Tibial nerve (tissue), 4 donors: Measurements from ENCODE around the gene ABCA9. TPM values are rescaled to one million over a fixed set of nuclear protein-coding genes. Genes with fewer than 3 reads are reported as not detected.

Experiments used
- DNase-seq, 2 donors: peaks; one replicate each; pipeline ENCODE4 v3.0.0-alpha.2; 2019; ENCODE audit warnings: low spot score in 2 of 2
- H3K27ac ChIP-seq, 4 donors: fragments of 200-600 bp; sonication (generic) in 3 of 4; one replicate each; pipeline ENCODE4 v1.5.1; 2017 to 2019; ENCODE audit warnings: mild to moderate bottlenecking in 1 of 4
- H3K27me3 ChIP-seq, 2 donors: fragments of 200-600 bp; sonication (generic) in 1 of 2; one replicate each; pipeline versions ENCODE4 v1.5.1 to v1.6.0; 2017 to 2019
- H3K36me3 ChIP-seq, 3 donors: fragments of 200-600 bp; sonication (generic); one replicate each; pipeline ENCODE4 v1.5.1; 2018 to 2019
- H3K4me1 ChIP-seq, 4 donors: fragments of 200-600 bp; sonication (generic) in 3 of 4; one replicate each; pipeline ENCODE4 v1.5.1; 2017 to 2019
- H3K4me3 ChIP-seq, 4 donors: fragments of 200-600 bp; sonication (generic) in 3 of 4; one replicate each; pipeline ENCODE4 v1.5.1; 2017 to 2019; ENCODE audit warnings: mild to moderate bottlenecking in 1 of 4, moderate library complexity in 1 of 4
- H3K9me3 ChIP-seq, 4 donors: fragments of 200-600 bp; sonication (generic) in 3 of 4; one replicate each; pipeline ENCODE4 v1.5.1; 2017 to 2019
- EP300 ChIP-seq, 2 donors: sonication (generic); formaldehyde crosslinking; IDR thresholded peaks; one replicate each; pipeline ENCODE4 v1.6.1; 2017; ENCODE audit warnings: antibody characterized with exemption in 2 of 2, mild to moderate bottlenecking in 1 of 2
- POLR2A ChIP-seq, 2 donors: fragments of 450-650 bp; IDR thresholded peaks; one replicate each; pipeline ENCODE4 v1.6.1; 2017; ENCODE audit warnings: antibody characterized with exemption in 2 of 2, mild to moderate bottlenecking in 2 of 2, moderate library complexity in 2 of 2
- WGBS, 2 donors: methylation state at CpG; one replicate each; pipeline ENCODE4 v1.1.5; 2018; 5-methylcytosine and 5-hydroxymethylcytosine counted together
- total RNA-seq, 4 donors: library from RNA; depleted of rRNA; stranded (reverse); fragments of >200 nt; gene quantifications; one replicate each; pipeline ENCODE4 v1.1.0, GENCODE V29; 2016
- TF ChIP-seq, protein P1 (sequence below), 5 experiments: fragments of 200-600 bp in 3 of 5; fragments of 450-650 bp in 2 of 5; sonication (generic) in 3 of 5; IDR thresholded peaks; one replicate each; pipeline ENCODE4 v1.5.1; 2016 to 2019; ENCODE audit warnings: antibody characterized with exemption in 5 of 5, mild to moderate bottlenecking in 3 of 5, moderate library complexity in 2 of 5

ABCA9 gene
- total RNA-seq, 4 donors from 2014 or later, result 108 to 170 (median 124) TPM

DNA sequence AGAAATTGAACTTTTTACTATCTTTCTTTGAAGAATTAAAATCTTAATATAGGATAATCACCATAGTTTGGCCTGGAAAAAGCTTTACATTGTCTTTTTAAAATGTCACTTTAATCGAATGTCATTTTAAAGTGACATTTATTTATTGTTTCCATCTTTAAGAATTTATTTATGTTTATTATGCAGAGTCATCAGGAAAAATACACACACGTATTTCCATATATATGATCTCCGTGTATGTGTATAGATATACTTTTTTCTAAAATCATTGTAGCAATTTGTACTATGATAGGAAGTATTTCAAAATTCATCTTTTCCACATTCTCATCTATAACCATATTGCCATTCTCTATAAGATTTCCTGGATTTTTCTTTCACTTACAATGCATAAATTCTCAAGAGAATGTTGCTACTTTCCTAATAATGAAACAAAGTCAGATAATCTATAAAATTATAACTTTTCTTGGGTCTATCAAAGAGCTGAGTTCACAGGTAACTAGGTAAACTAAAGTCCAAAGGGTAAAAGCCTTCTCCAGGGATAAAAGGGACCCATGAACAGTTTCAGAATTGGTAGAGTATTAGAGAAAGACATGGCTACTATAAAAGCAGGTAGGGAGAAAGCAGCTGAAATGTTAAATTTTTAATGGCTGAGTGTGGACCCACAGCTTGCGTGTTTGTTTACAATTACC is 117.5 kb downstream of the ABCA9 start:
- H3K27me3 ChIP-seq, result no peaks in the 10 kb centered on the region
- H3K4me3 ChIP-seq, result no peak overlapping the region
- H3K27ac ChIP-seq, result no peak overlapping the region
- H3K36me3 ChIP-seq, result peaks cover 0 to 23% (median 0%) of the 10 kb centered on the region in 3 donors
- no peak for DNase-seq
- H3K9me3 ChIP-seq, result no peaks in the 10 kb centered on the region
- TF ChIP-seq, protein P1, sequence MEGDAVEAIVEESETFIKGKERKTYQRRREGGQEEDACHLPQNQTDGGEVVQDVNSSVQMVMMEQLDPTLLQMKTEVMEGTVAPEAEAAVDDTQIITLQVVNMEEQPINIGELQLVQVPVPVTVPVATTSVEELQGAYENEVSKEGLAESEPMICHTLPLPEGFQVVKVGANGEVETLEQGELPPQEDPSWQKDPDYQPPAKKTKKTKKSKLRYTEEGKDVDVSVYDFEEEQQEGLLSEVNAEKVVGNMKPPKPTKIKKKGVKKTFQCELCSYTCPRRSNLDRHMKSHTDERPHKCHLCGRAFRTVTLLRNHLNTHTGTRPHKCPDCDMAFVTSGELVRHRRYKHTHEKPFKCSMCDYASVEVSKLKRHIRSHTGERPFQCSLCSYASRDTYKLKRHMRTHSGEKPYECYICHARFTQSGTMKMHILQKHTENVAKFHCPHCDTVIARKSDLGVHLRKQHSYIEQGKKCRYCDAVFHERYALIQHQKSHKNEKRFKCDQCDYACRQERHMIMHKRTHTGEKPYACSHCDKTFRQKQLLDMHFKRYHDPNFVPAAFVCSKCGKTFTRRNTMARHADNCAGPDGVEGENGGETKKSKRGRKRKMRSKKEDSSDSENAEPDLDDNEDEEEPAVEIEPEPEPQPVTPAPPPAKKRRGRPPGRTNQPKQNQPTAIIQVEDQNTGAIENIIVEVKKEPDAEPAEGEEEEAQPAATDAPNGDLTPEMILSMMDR (IDR thresholded peaks at IDR 0.05), result no peak
- no peak for TF ChIP-seq POLR2A (IDR thresholded peaks at IDR 0.05)
- TF ChIP-seq EP300 (IDR thresholded peaks at IDR 0.05), result no peak
- 63 to 65% methylated on average over 4 of the region's 4 CpGs for WGBS, 2 donors
- H3K4me1 ChIP-seq, result peaks cover 0 to 33% (median 5%) of the 10 kb centered on the region in 4 donors

GRCh38 chr17:68942389-68942788 is 118.3 kb downstream of the ABCA9 start:
- whole genome bisulfite sequencing, 2 donors, result 73% methylated on average over 3 of the region's 3 CpGs
- TF ChIP-seq, protein P1 (IDR thresholded peaks at IDR 0.05), result no peak
- TF ChIP-seq EP300 (IDR thresholded peaks at IDR 0.05) (no peak), POLR2A (IDR thresholded peaks at IDR 0.05) (no peak)
- Histone ChIP-seq H3K27me3 (no peaks in the 10 kb centered on the region), H3K36me3 (peaks cover 0 to 25% (median 0%) of the 10 kb centered on the region in 3 donors), H3K9me3 (no peaks in the 10 kb centered on the region), H3K4me3 (no peak overlapping the region), H3K27ac (no peak overlapping the region), H3K4me1 (peaks cover 0 to 33% (median 5%) of the 10 kb centered on the region in 4 donors)
- no peak for DNase-seq

DNA sequence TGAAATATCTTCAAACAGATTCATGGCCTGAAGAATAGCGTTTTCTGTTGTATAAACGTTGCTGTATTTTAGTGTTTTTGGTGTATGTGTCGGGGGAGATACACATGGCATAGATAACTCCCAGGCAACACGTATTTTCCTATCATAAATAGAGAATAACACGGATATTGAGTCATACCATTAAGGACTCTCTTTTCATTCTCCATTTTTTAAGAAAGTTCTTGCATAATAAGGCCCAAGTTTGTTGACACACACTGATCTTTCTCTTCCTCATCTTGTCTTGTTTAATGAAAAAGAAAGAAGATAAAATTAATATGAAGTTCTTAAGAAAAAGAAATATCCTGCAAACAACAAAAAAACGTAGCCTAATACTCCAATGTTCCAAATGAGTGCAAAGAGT is 119.0 kb downstream of the ABCA9 start:
- Histone ChIP-seq H3K27ac (no peak overlapping the region), H3K9me3 (no peaks in the 10 kb centered on the region), H3K27me3 (no peaks in the 10 kb centered on the region), H3K4me1 (peaks cover 0 to 33% (median 5%) of the 10 kb centered on the region in 4 donors), H3K36me3 (peaks cover 0 to 31% (median 0%) of the 10 kb centered on the region in 3 donors), H3K4me3 (no peak overlapping the region)
- no peak for DNase-seq
- TF ChIP-seq, protein P1 (IDR thresholded peaks at IDR 0.05), result no peak
- TF ChIP-seq POLR2A (IDR thresholded peaks at IDR 0.05), result no peak
- TF ChIP-seq EP300 (IDR thresholded peaks at IDR 0.05), result no peak
- WGBS, 2 donors, result 74 to 76% methylated on average over 6 of the region's 6 CpGs

- Histone ChIP-seq H3K9me3 (no peaks in the 10 kb centered on the region), H3K4me1 (peaks cover 0 to 23% (median 5%) of the 10 kb centered on the region in 4 donors)
- 67 to 77% methylated on average over 3 of the region's 3 CpGs for WGBS, 2 donors
Observed at GRCh38 chr17:68939195-68939594, 121.5 kb downstream of the ABCA9 start.

More at GRCh38 chr17:68939195-68939594, 121.5 kb downstream of the ABCA9 start:
- Histone ChIP-seq H3K36me3 (peaks cover 0 to 44% (median 0%) of the 10 kb centered on the region in 3 donors), H3K27ac (no peak overlapping the region), H3K27me3 (no peaks in the 10 kb centered on the region), H3K4me3 (no peak overlapping the region)
- TF ChIP-seq, protein P1 (IDR thresholded peaks at IDR 0.05), result no peak
- TF ChIP-seq EP300 (IDR thresholded peaks at IDR 0.05) (no peak), POLR2A (IDR thresholded peaks at IDR 0.05) (no peak)
- DNase-seq, result no peak
